ENCODE measurements around the gene SYF2. TPM values are rescaled to one million over a fixed set of nuclear protein-coding genes. Genes with fewer than 3 reads are reported as not detected.

Gene SYF2
- total and polyA plus RNA-seq, 2 donors (not counting 3 experiments of a cell fraction or from before 2014, with no cell fraction given), result 9.3 to 38.0 TPM

DNA sequence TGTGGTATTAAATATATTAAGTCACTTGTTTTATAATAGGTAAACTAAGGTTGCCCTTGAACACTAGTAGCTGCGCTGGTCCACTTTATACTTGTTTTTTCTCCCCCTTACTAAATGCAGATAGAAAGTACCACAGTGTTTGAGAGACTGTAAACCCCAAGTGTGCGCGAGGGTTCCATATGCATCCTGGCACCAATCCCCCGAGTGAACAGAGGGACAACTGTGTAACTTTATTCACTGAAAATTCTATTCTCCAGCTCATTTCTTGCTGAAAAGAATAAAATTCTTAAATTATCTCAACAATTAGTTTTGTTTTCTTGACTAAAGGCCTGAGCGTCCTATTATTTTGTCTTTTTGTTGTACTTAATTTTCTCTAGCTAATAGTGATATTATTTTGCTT lies 13.1 kb upstream of the SYF2 start:
- Histone ChIP-seq H3K36me3 (ENCODE audit: control insufficient read depth in 2 of 2, extremely low read depth in 1 of 2, insufficient read depth in 2 of 2, low read length in 2 of 2) (peaks cover 7 to 27% of the 10 kb centered on the region in 2 experiments), H3K9me3 (replicated peaks; ENCODE audit: control insufficient read depth, insufficient read depth, low read length) (no peaks in the 10 kb centered on the region), H4K20me1 (replicated peaks; ENCODE audit: control insufficient read depth, extremely low read depth, insufficient read depth, low read length) (peaks cover 15% of the 10 kb centered on the region), H2AFZ (ENCODE audit: low read depth, low read length) (no peak overlapping the region), H3K4me1 (ENCODE audit: control insufficient read depth, extremely low read depth, insufficient read depth, low read length) (peaks cover 26% of the 10 kb centered on the region), H3K9ac (replicated peaks; ENCODE audit: extremely low read depth, insufficient read depth, low read length) (peak overlapping the region; percentile 98), H3K9me1 (replicated peaks; ENCODE audit: control insufficient read depth, extremely low read depth, insufficient read depth, low read length) (no peaks in the 10 kb centered on the region), H3K27ac (ENCODE audit: insufficient read depth, low read depth, low read length) (no peak overlapping the region), H3K4me2 (ENCODE audit: insufficient read depth, low read length) (peak overlapping the region; percentile 86), H3K27me3 (ENCODE audit: control insufficient read depth in 2 of 2, insufficient read depth in 2 of 2, low read length in 2 of 2) (no peaks in the 10 kb centered on the region), H3K4me3 (replicated peaks in 1 of 3; ENCODE audit: insufficient read depth in 1 of 3, low read depth in 1 of 3, low read length in 3 of 3) (peak overlapping the region; percentile 7 to 97 (median 68)), H3K79me2 (ENCODE audit: control insufficient read depth, insufficient read depth, low read length) (peaks cover 38% of the 10 kb centered on the region)
- TF ChIP-seq JUN (IDR thresholded peaks at IDR 0.05; ENCODE audit: borderline replicate concordance, insufficient read depth, insufficient read length, low read depth) (no peak), POLR2A (IDR thresholded peaks at IDR 0.05; ENCODE audit: low read depth, low read length) (no peak), EZH2 (IDR thresholded peaks at IDR 0.05; ENCODE audit: borderline replicate concordance, low read depth, low read length, severe bottlenecking) (no peak), MYC (IDR thresholded peaks at IDR 0.05; ENCODE audit: low read depth, low read length) (no peak), POLR2AphosphoS5 (IDR thresholded peaks at IDR 0.05; ENCODE audit: insufficient read depth, low read depth, low read length) (no peak), GATA2 (IDR thresholded peaks at IDR 0.05; ENCODE audit: insufficient read depth, insufficient read length, low read depth, low read length) (no peak), FOS (IDR thresholded peaks at IDR 0.05; ENCODE audit: borderline replicate concordance, insufficient read depth, low read length) (no peak)
- TF ChIP-seq, protein P1, sequence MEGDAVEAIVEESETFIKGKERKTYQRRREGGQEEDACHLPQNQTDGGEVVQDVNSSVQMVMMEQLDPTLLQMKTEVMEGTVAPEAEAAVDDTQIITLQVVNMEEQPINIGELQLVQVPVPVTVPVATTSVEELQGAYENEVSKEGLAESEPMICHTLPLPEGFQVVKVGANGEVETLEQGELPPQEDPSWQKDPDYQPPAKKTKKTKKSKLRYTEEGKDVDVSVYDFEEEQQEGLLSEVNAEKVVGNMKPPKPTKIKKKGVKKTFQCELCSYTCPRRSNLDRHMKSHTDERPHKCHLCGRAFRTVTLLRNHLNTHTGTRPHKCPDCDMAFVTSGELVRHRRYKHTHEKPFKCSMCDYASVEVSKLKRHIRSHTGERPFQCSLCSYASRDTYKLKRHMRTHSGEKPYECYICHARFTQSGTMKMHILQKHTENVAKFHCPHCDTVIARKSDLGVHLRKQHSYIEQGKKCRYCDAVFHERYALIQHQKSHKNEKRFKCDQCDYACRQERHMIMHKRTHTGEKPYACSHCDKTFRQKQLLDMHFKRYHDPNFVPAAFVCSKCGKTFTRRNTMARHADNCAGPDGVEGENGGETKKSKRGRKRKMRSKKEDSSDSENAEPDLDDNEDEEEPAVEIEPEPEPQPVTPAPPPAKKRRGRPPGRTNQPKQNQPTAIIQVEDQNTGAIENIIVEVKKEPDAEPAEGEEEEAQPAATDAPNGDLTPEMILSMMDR (IDR thresholded peaks at IDR 0.05; ENCODE audit: extremely low read depth in 1 of 2, insufficient read depth in 1 of 2, low read depth in 1 of 2, low read length in 2 of 2), result no peak
- TF ChIP-seq, protein P2, sequence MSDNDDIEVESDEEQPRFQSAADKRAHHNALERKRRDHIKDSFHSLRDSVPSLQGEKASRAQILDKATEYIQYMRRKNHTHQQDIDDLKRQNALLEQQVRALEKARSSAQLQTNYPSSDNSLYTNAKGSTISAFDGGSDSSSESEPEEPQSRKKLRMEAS (IDR thresholded peaks at IDR 0.05; ENCODE audit: insufficient read depth, insufficient read length), result no peak
- DNase-seq (ENCODE audit: low read depth, low spot score) (no peak), FAIRE-seq (no peak)
- BruUV-seq (replicated peaks), result no TSS peak
- ChIA-PET CTCF (no interaction called here), POLR2A (interaction anchor here (1.0 kb wide), 1 partner anchor 13 kb away, joined by 5 read pairs; the partner anchor contains the start of gene SYF2)
- dilution Hi-C loops (cut with MboI; ENCODE audit: extremely low pct_ligation_motif_present, low sequenced_read_pairs) (no loop called here), intact Hi-C loops (cut with micrococcal nuclease) (loop anchor here (5.0 kb wide), 3 partner anchors 92 to 277 kb away; partner anchors contain the start of gene TMEM50A)
